Thyroid gland (tissue), 4 donors: ENCODE results near the gene SLC8A3.

Experiments
- CTCF ChIP-seq, 6 experiments: fragments of 200-600 bp in 3 of 6; fragments of 450-650 bp in 3 of 6; sonication (generic) in 3 of 6; IDR thresholded peaks; one replicate each; pipeline ENCODE4 v1.5.1; 2016 to 2019; ENCODE audit warnings: antibody characterized with exemption in 6 of 6, mild to moderate bottlenecking in 2 of 6, inconsistent platforms in 1 of 6, moderate library complexity in 1 of 6
- POLR2A ChIP-seq, 2 donors: fragments of 450-650 bp; IDR thresholded peaks; one replicate each; pipeline ENCODE4 v1.6.1; 2017; ENCODE audit warnings: antibody characterized with exemption in 2 of 2, mild to moderate bottlenecking in 2 of 2, moderate library complexity in 1 of 2

DNA sequence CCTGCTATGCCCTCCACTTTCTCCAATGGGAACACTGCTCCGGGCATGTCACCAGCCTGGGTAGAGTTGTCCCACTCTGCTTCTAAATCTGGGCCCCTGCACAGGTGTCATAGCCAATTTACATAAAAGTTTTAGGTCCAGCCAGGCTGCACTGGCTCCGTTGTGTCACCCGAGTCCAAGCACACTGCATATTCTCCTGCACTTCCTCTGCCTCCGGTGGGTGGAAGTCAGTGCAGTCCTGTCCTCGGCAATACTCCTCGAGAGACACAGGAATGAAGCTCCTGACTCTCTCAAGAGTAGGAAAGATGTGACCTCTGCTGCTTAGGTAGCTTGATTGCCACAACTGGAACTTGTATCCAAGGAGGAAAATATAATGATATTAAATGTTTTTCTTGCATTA, 15.2 kb downstream of the SLC8A3 start:
- no peak for TF ChIP-seq CTCF (IDR thresholded peaks at IDR 0.05)
- no peak for TF ChIP-seq POLR2A (IDR thresholded peaks at IDR 0.05)
